A549 (cell line): ENCODE results near the gene FCRL1. TPM values are rescaled to one million over a fixed set of nuclear protein-coding genes. Genes with fewer than 3 reads are reported as not detected.

Source experiments
- ATAC-seq, 2 experiments: fragments of 200-7000 bp in 1 of 2; fragments of >200 bp in 1 of 2; cut with Nextera tagmentation in 1 of 2; cut with Tn5 transposase in 1 of 2; 3 replicates each; pipeline versions ENCODE4 v1.8.0 to v1.9.1; 2018 to 2020; ENCODE audit warnings: mild to moderate bottlenecking in 1 of 2, moderate library complexity in 1 of 2
- CTCF ChIA-PET: fragments of 300-600 bp; sonication (Branson Sonifier 250); formaldehyde crosslinking; extraction: SDS; loops from one replicate; lab custom pipeline; 2021; ENCODE audit warnings: antibody characterized with exemption, inconsistent platforms; lab: Yijun Ruan, JAX
- POLR2A ChIA-PET: fragments of 350-600 bp; formaldehyde crosslinking; extraction: SDS; loops from one replicate; lab custom pipeline; 2021; ENCODE audit warnings: antibody characterized with exemption, inconsistent platforms; lab: Yijun Ruan, JAX
- DNase-seq, 2 experiments: peaks; one replicate each; pipeline versions ENCODE4 v3.0.0 to v3.0.0-alpha.2; 2011 to 2016; ENCODE audit warnings: low read depth in 1 of 2, low spot score in 1 of 2
- FAIRE-seq: peaks from 2 replicates; lab custom pipeline; 2011; peaks lifted over from hg19 to GRCh38; lab: Jason Lieb, UNC
- H3K27ac ChIP-seq, 2 experiments: fragments of >200 bp; sonication (Bioruptor Twin); formaldehyde crosslinking; 3 replicates each; pipeline ENCODE4 v1.5.1; 2016 to 2017
- H3K4me1 ChIP-seq: fragments of >200 bp; sonication (Bioruptor Twin); formaldehyde crosslinking; 3 replicates; pipeline ENCODE4 v1.6.1; 2016
- H3K4me2 ChIP-seq: fragments of >200 bp; sonication (Bioruptor Twin); formaldehyde crosslinking; 3 replicates; pipeline ENCODE4 v1.6.1; 2016
- H3K4me3 ChIP-seq: fragments of >200 bp; sonication (Bioruptor Twin); formaldehyde crosslinking; 3 replicates; pipeline ENCODE4 v1.5.1; 2016
- H3K9me3 ChIP-seq: fragments of >200 bp; sonication (Bioruptor Twin); formaldehyde crosslinking; 3 replicates; pipeline ENCODE4 v1.6.1; 2016
- NR3C1 ChIP-seq: fragments of >200 bp; sonication (Bioruptor Twin); formaldehyde crosslinking; IDR thresholded peaks from 3 replicates; pipeline ENCODE4 v1.6.1; 2017
- TP53 ChIP-seq: fragments of 250-450 bp; sonication (Bioruptor Pico); IDR thresholded peaks from 2 replicates; pipeline ENCODE4 v1.5.0; 2021; ENCODE audit warnings: mild to moderate bottlenecking, moderate library complexity
- ZC3H11A ChIP-seq: fragments of 450-650 bp; IDR thresholded peaks from 2 replicates; pipeline ENCODE4 v1.6.1; 2014; ENCODE audit warnings: antibody characterized with exemption, mild to moderate bottlenecking
- WGBS: methylation state at CpG from one replicate; pipeline ENCODE4 v1.1.6; 2017; ENCODE audit errors: missing lambda C conversion rate; 5-methylcytosine and 5-hydroxymethylcytosine counted together
- polyA plus RNA-seq, 4 experiments: library from polyadenylated mRNA; depleted of rRNA in 3 of 4; stranded (reverse); fragments of >200 nt; fragmentation: RNase III in 1 of 4; extraction: RNeasy Plus Mini Kit Qiagen cat#74134 plus additional on column Dnase treatment in 1 of 4; gene quantifications; 2 replicates in 3 of 4; 3 replicates in 1 of 4; pipeline ENCODE4 v1.2.3, GENCODE V29; 2011 to 2017
- small RNA-seq, 6 experiments: library from RNA; depleted of rRNA; stranded (forward); fragments of <200 nt; gene quantifications; one replicate each; pipeline ENCODE3, GENCODE V24; 2012

Gene FCRL1
- polyA plus RNA-seq, 2 of the 4 experiments (the other 2 are of a cell fraction) = not detected

GRCh38 chr1:157748262-157748817, 71.6 kb downstream of the FCRL1 start:
- Histone ChIP-seq H3K27ac (no peak overlapping the region), H3K4me1 (no peaks in the 10 kb centered on the region), H3K9me3 (no peaks in the 10 kb centered on the region), H3K4me3 (no peak overlapping the region), H3K4me2 (no peak overlapping the region)
- 54% methylated on average over 3 of the region's 3 CpGs for WGBS
- FAIRE-seq (no peak), ATAC-seq (no peak), DNase-seq (no peak)
- CTCF ChIA-PET = no interaction called here
- no peak for TF ChIP-seq NR3C1
- no peak for TF ChIP-seq TP53 (CRISPR knock-in tag)
- peak; percentile 64 for TF ChIP-seq ZC3H11A
- POLR2A ChIA-PET = no interaction called here

Small RNA genes within 50 kb of the gene (small RNA-seq; reads per million reads assigned to genes)
- 0 reads per million in 6 experiments for gene MRPS21P2

Other genes starting within 250 kb of the FCRL1 start
- not detected in 2 replicates for gene FCRL4, start 222.0 kb downstream of the FCRL1 start, polyA plus RNA-seq (2011; rRNA removed)
- gene FCRL4, start 222.0 kb downstream of the FCRL1 start, polyA plus RNA-seq (2017; fragmentation: RNase III; extraction: RNeasy Plus Mini Kit Qiagen cat#74134 plus additional on column Dnase treatment) = not detected in 3 replicates
- gene FCRL3, start 119.4 kb downstream of the FCRL1 start, polyA plus RNA-seq (2011; rRNA removed) = 0.01 TPM in 1 of 2 replicates, not detected in the other
- gene FCRL3, start 119.4 kb downstream of the FCRL1 start, polyA plus RNA-seq (2017; fragmentation: RNase III; extraction: RNeasy Plus Mini Kit Qiagen cat#74134 plus additional on column Dnase treatment) = not detected in 3 replicates
- not detected in 2 replicates for gene FCRL2, start 43.0 kb downstream of the FCRL1 start, polyA plus RNA-seq (2011; rRNA removed)
- gene FCRL2, start 43.0 kb downstream of the FCRL1 start, polyA plus RNA-seq (2017; fragmentation: RNase III; extraction: RNeasy Plus Mini Kit Qiagen cat#74134 plus additional on column Dnase treatment) = not detected in 3 replicates
- not detected in 2 replicates for gene CD5L, start 21.7 kb upstream of the FCRL1 start, polyA plus RNA-seq (2011; rRNA removed)
- gene CD5L, start 21.7 kb upstream of the FCRL1 start, polyA plus RNA-seq (2017; fragmentation: RNase III; extraction: RNeasy Plus Mini Kit Qiagen cat#74134 plus additional on column Dnase treatment) = not detected in 3 replicates
- gene KIRREL1, start 173.5 kb upstream of the FCRL1 start, polyA plus RNA-seq (2011; rRNA removed) = 18.7 and 26.2 TPM in 2 replicates
- 41.3 to 43.8 TPM (median 41.3 TPM) in 3 replicates for gene KIRREL1, start 173.5 kb upstream of the FCRL1 start, polyA plus RNA-seq (2017; fragmentation: RNase III; extraction: RNeasy Plus Mini Kit Qiagen cat#74134 plus additional on column Dnase treatment)